HG02938 (cell line): ENCODE measurements around the gene PTPN12.
"Not testable (repeated sequence)": the region's sequence is repeated elsewhere in the genome, so short reads cannot be mapped to it uniquely, and the experiment has no call there.

Experiments
- ATAC-seq: cut with Tn5 transposase; IDR thresholded peaks from one replicate; pipeline ENCODE4 v1.9.1; 2021; ENCODE audit warnings: mild to moderate bottlenecking, moderate library complexity; ENCODE audit not compliant: unreplicated experiment

PTPN12 gene

DNA sequence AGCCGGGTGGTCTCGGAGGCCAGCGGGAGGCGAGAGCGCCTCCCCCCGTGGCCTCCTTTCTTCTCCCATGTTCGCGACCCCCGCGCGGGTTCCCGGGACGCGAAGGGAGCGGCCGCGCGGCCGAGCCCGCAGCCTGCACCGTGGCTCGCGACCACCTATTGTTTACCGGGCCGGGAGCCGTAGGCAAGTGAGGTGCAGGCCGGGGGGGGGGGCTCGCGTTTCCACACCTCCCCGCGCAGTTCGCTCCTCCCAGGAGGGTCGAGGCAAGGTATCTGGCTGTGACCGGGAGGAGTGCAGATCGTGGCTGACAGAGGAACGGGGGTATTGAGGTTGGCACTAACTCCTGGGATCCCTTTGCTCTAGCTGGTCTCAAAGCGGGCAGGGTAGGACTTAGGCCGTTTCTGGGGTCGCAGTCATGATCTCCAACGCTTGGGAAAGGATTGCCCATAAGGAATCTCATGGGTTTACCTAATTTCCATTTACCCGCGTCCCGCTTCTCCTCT lies 734 bp downstream of the PTPN12 start:
- ATAC-seq: peak; percentile 9

GRCh38 chr7:77538281-77539212 lies 1.5 kb downstream of the PTPN12 start:
- no peak for ATAC-seq

GRCh38 chr7:77540402-77540822 lies 3.3 kb downstream of the PTPN12 start:
- no peak for ATAC-seq

DNA sequence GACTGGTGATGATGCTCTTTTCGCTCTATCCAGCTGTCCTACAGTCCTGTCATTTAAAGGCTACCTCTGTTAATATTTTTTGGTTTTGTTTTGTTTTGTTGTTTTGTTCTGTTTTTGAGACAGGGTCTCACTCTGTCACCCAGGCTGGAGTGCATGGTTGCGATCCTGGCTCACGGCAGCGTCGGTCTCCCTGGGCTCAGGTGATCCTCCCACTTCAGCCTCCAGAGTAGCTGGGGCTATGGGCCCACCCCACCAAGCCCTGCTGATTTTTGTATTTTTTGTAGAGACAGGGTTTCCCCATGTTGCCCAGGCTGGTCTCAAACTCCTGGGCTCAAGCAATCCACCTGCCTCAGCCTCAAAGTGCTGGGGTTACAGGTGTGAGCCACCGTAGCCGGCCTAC lies 3.9 kb downstream of the PTPN12 start:
- ATAC-seq: not testable (repeated sequence)

DNA sequence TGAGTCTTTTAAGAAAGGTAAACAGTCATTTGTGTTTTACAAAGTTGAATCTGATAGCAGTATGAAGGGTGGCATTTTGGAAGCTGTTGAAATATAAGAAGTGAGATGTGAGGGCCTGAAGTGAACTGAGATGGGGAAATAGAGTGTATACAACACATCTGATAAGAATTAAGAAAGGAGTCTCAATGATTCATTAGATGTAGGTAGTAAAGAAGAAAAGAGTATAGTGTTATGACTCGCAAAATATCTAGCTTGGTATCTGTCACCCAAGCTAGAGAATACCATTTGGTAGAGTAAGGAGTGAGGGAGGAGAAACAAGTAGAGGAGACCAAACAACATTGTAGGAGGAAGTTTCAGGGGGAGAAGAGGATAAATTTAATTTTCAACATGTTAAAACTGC lies 5.3 kb downstream of the PTPN12 start:
- no peak for ATAC-seq

GRCh38 chr7:77542895-77543294 lies 5.8 kb downstream of the PTPN12 start:
- ATAC-seq: no peak

DNA sequence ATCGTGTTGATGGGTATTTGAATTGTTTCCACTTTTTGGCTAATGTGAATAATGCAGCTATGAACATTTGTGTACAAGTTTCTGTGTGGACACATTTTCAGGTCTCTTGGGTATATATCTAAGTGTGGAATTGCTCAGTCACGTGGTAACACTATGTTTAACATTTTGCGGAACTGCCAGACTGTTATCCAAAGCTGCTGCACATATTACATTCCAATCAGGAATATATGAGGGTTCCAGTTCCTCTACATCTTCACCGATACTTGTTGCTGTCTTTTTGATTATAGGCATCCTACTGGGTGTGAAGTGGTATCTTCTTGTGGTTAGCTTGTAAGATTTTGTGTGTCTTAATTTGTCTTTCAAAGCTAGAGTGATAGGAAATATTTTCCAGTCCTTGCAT lies 6.8 kb downstream of the PTPN12 start:
- no peak for ATAC-seq

- no peak for ATAC-seq
These were observed 7.4 kb downstream of the PTPN12 start for GRCh38 chr7:77544518-77544917.

- no peak for ATAC-seq
These were observed 11.1 kb downstream of the PTPN12 start for GRCh38 chr7:77548206-77548605.

DNA sequence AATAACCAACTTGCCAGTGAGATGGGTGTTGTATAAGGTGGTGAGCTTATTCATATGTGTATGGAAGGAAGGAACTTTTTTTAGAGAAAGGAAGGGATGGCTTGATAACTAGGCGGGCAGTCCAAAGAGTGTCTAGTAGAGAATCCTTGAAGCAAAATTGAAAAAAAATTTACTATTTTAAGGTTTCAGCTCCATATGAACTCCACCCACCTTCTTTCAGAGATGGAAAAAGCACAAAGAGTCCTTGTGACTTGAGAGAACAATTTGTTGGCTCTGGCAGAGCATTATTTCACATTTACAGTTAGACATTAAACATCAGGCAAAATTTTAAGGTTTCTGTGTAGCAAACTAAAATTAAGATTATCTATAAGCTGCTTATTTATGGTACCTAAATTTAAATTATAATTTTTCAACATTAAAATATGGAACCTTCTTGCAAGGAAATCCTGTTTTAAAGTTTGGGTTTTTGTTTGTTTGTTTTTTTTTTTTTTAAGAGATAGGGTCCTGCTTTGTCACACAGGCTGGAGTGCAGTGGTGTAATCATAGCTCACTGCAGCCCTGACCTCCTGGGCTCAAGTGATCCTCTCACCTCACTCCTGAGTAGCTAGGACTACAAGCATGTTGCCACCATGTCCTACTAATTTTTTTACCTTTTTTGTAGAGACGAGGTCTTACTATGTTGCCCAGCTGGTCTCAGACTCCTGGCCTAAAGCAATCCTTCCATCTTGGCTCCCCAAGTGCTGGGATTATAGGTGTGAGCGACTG lies 12.2 kb downstream of the PTPN12 start:
- no peak for ATAC-seq

GRCh38 chr7:77550586-77550985 lies 13.5 kb downstream of the PTPN12 start:
- ATAC-seq: no peak

GRCh38 chr7:77553123-77553522 lies 16.0 kb downstream of the PTPN12 start:
- ATAC-seq: no peak

- ATAC-seq: no peak
These were observed 21.3 kb downstream of the PTPN12 start for GRCh38 chr7:77558284-77558967.

- peak; percentile 89 for ATAC-seq
These were observed 24.3 kb downstream of the PTPN12 start for GRCh38 chr7:77561352-77561751.

GRCh38 chr7:77563275-77563674 lies 26.2 kb downstream of the PTPN12 start:
- no peak for ATAC-seq

DNA sequence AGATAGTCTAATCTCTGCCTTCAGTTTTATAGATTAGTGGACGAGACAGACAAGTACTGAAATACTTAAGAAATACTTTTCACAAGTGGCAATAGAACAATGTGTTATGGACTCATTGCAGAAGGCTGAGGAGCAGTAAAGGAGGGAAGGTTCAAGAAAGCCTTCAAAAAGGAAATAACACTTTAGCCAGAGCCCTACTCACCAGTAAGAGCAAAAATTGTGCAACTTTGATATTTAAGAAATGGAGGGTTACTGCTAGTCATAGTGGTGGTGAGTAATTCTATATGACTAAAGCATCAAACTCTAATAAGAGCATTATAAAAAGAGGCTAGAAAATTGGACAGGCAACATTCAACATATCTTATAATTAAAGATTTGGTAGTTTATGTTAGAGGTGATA lies 28.8 kb downstream of the PTPN12 start:
- no peak for ATAC-seq

DNA sequence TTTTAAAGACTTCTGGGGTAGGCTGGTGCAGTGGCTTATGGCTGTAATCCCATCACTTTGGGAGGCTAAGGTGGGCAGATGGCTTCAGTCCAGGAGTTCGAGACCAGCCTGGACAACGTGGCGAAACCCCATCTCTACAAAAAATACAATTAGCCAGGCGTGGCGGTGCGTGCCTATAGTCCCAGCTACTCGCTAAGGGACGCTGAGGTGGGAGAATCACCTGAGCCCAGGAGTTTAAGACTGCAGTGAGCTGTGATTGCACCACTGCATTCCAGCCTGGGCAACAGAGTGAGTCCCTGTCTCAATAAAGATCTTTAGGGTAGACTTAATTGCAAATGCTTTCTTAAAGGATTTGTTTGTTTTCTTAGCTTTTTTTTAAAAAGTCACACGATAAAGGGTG lies 29.3 kb downstream of the PTPN12 start:
- no peak for ATAC-seq

DNA sequence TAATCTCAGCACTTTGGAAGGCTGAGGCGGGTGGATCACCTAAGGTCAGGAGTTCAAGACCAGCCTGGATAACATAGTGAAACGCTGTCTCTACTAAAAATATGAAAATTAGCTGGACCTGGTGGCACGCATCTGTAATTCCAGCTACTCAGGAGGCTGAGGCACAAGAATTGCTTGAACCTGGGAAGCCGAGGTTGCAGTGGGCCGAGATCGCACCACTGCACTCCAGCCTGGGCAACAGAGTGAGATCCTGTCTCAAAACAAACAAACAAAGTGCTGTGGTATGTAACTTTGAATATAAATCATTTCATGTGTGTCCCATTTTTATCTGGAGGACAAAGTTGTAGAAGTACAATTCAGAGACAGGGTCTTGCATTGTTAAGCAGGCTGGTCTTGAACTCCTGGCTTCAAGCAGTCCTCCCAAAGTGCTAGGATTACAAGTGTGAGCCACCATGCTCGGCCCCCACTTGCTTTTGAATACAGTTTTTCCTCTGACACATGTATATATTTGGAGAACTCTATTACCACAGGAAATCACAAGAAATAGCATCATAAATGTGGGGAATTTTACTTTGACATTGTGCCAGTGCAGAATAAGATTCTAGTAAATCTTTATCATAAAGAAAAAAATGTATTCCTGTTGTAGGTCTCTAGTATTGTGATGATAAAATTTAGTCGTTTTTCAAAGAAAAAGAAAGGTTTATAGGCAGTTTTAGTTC lies 32.6 kb downstream of the PTPN12 start:
- ATAC-seq: no peak

DNA sequence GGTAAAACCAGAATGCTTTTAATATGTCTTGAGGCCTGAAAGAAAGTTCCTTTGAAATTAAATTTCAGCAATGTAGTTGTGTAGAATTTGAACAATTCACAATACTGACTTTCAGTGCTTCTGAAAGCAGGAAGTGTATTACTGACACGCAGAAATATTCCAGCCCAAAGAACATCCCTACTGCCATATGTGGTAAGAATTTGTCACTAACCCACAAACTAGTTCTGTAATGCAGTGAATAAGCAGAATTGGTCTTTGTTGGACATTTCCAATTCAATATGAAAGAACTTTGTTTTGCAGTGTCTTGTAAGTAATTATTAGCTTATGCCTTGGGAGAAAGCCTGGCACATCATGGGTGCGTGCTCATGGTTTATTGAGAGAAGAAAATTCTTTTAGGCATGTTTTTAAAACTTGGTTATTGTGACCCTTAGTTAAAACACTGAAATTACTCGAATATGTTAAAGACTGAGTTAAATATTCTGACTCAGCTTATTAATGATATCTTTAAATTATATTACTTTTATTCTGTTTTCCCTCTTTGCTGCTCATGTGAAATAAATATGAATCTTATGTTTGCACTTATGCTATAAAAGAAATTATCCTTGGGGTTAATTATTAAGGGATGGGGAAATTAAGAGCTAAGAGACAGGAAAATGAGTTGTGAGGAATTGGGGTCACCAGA lies 33.4 kb downstream of the PTPN12 start:
- ATAC-seq: no peak

GRCh38 chr7:77571801-77572200 lies 34.7 kb downstream of the PTPN12 start:
- ATAC-seq: no peak
